ENCODE data around the gene TMBIM4.

Gene TMBIM4

GRCh38 chr12:66085998-66086397 is 83.8 kb downstream of the TMBIM4 start:
- DNase-seq = no peak

Measured in NCI-H1105 (cell line).